HG02763 (cell line): Measurements from ENCODE around the gene TRIM4.
"Not testable (repeated sequence)": the region's sequence is repeated elsewhere in the genome, so short reads cannot be mapped to it uniquely, and the experiment has no call there.

ENCODE experiments used
- ATAC-seq: cut with Tn5 transposase; IDR thresholded peaks from one replicate; pipeline ENCODE4 v1.9.1; 2021; ENCODE audit warnings: mild to moderate bottlenecking, moderate library complexity; ENCODE audit not compliant: unreplicated experiment

The TRIM4 gene

GRCh38 chr7:99918959-99919813, at the start of gene TRIM4:
TRIM4 (minus strand) TSS chr7:99919530; CDS start chr7:99919401, 129 bp downstream.
- ATAC-seq = peak; percentile 90

- ATAC-seq = no peak
These were observed 39.4 kb upstream of the TRIM4 start for GRCh38 chr7:99958564-99959227.

GRCh38 chr7:99955247-99955646, 35.9 kb upstream of the TRIM4 start:
- no peak for ATAC-seq

GRCh38 chr7:99954643-99955042, 35.3 kb upstream of the TRIM4 start:
- ATAC-seq = not testable (repeated sequence)

- ATAC-seq = no peak
These were observed 34.3 kb upstream of the TRIM4 start for GRCh38 chr7:99953649-99954048.

- ATAC-seq = not testable (repeated sequence)
These were observed 33.3 kb upstream of the TRIM4 start for GRCh38 chr7:99952649-99953048.

- not testable (repeated sequence) for ATAC-seq
These were observed 31.5 kb upstream of the TRIM4 start for GRCh38 chr7:99950819-99951218.

GRCh38 chr7:99949645-99950228, 30.4 kb upstream of the TRIM4 start:
- ATAC-seq = no peak

- ATAC-seq = no peak
These were observed 28.3 kb upstream of the TRIM4 start for GRCh38 chr7:99947608-99948007.

- ATAC-seq = no peak
These were observed 25.3 kb upstream of the TRIM4 start for GRCh38 chr7:99944497-99945070.

GRCh38 chr7:99943641-99944496, 24.5 kb upstream of the TRIM4 start:
- ATAC-seq = no peak

- no peak for ATAC-seq
These were observed 19.0 kb upstream of the TRIM4 start for GRCh38 chr7:99938296-99938695.

- ATAC-seq = not testable (repeated sequence)
These were observed 15.7 kb upstream of the TRIM4 start for GRCh38 chr7:99935009-99935408.

- ATAC-seq = no peak
These were observed 11.0 kb upstream of the TRIM4 start for GRCh38 chr7:99930376-99930775.

GRCh38 chr7:99929730-99930053, 10.4 kb upstream of the TRIM4 start:
- ATAC-seq = no peak

GRCh38 chr7:99928994-99929729, 9.8 kb upstream of the TRIM4 start, which contains the start of gene GJC3:
GJC3 (minus strand) TSS chr7:99929620; CDS start chr7:99929620, 0 bp downstream.
- ATAC-seq = no peak

GRCh38 chr7:99928188-99928587, 8.9 kb upstream of the TRIM4 start:
- no peak for ATAC-seq

- ATAC-seq = no peak
These were observed 8.2 kb upstream of the TRIM4 start for GRCh38 chr7:99927536-99927935.

- ATAC-seq = no peak
These were observed 7.0 kb upstream of the TRIM4 start for GRCh38 chr7:99926321-99926720.

GRCh38 chr7:99923200-99923599, 3.9 kb upstream of the TRIM4 start:
- ATAC-seq = no peak
